HCT116 (cell line): Measurements from ENCODE around the gene GOLGA5.

ENCODE experiments used
- CEBPB ChIP-seq: IDR thresholded peaks from 2 replicates; pipeline ENCODE4 v1.6.1; 2012; ENCODE audit warnings: low read depth
- EGR1 ChIP-seq: IDR thresholded peaks from 2 replicates; pipeline ENCODE4 v1.6.1; 2012; ENCODE audit warnings: low read depth
- POLR2A ChIP-seq: IDR thresholded peaks from 2 replicates; pipeline ENCODE4 v1.7.0; 2011; ENCODE audit warnings: borderline replicate concordance; ENCODE audit not compliant: insufficient read depth, insufficient read length; ENCODE audit errors: extremely low read depth
- POLR2AphosphoS5 ChIP-seq: IDR thresholded peaks from 2 replicates; pipeline ENCODE4 v1.6.1; 2011; ENCODE audit warnings: mild to moderate bottlenecking, low read depth, low read length, moderate library complexity
- TF ChIP-seq, protein P1 (sequence below), 3 experiments: fragments of 200-600 bp in 1 of 3; sonication (generic) in 1 of 3; IDR thresholded peaks in 2 of 3; conservative IDR thresholded peaks in 1 of 3; 2 replicates each; pipeline ENCODE4 v1.5.1; 2012 to 2017; ENCODE audit warnings: low read depth in 2 of 3, low read length in 2 of 3, antibody characterized with exemption in 1 of 3, borderline replicate concordance in 1 of 3, control low read depth in 1 of 3, mild to moderate bottlenecking in 1 of 3, mixed read lengths in 1 of 3, mixed run types in 1 of 3, moderate library complexity in 1 of 3; ENCODE audit not compliant: insufficient read depth in 1 of 3

GRCh38 chr14:92789457-92790089, 4.5 kb upstream of the GOLGA5 start:
- TF ChIP-seq POLR2AphosphoS5, result no peak
- TF ChIP-seq, protein P1, sequence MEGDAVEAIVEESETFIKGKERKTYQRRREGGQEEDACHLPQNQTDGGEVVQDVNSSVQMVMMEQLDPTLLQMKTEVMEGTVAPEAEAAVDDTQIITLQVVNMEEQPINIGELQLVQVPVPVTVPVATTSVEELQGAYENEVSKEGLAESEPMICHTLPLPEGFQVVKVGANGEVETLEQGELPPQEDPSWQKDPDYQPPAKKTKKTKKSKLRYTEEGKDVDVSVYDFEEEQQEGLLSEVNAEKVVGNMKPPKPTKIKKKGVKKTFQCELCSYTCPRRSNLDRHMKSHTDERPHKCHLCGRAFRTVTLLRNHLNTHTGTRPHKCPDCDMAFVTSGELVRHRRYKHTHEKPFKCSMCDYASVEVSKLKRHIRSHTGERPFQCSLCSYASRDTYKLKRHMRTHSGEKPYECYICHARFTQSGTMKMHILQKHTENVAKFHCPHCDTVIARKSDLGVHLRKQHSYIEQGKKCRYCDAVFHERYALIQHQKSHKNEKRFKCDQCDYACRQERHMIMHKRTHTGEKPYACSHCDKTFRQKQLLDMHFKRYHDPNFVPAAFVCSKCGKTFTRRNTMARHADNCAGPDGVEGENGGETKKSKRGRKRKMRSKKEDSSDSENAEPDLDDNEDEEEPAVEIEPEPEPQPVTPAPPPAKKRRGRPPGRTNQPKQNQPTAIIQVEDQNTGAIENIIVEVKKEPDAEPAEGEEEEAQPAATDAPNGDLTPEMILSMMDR (IDR thresholded peaks at IDR 0.05 in 2 of 3, conservative IDR thresholded peaks at IDR 0.05 in 1 of 3; ENCODE audit: borderline replicate concordance in 1 of 3, insufficient read depth in 1 of 3, low read depth in 2 of 3, low read length in 2 of 3), result no peak
- TF ChIP-seq EGR1, result no peak
- no peak for TF ChIP-seq POLR2A
- TF ChIP-seq CEBPB, result no peak
